Transverse colon (tissue), 4 donors: ENCODE data around the gene GIMAP2. TPM values are rescaled to one million over a fixed set of nuclear protein-coding genes. Genes with fewer than 3 reads are reported as not detected.
A peak's percentile ranks its signal among the peaks of the same experiment; 100 is the strongest.

Source experiments
- DNase-seq: peaks from one replicate; pipeline ENCODE4 v3.0.0-alpha.2; 2019
- H3K27ac ChIP-seq, 4 donors: fragments of 200-600 bp; sonication (generic); 2 replicates each; pipeline ENCODE4 v1.5.1; 2016 to 2018; ENCODE audit warnings: inconsistent platforms in 4 of 4
- H3K27me3 ChIP-seq: fragments of 200-600 bp; sonication (generic); 2 replicates; pipeline ENCODE4 v1.5.1; 2017; ENCODE audit warnings: inconsistent platforms
- H3K36me3 ChIP-seq, 4 donors: fragments of 200-600 bp; sonication (generic); 2 replicates each; pipeline ENCODE4 v1.5.1; 2017 to 2019; ENCODE audit warnings: inconsistent platforms in 4 of 4
- H3K4me1 ChIP-seq, 4 donors: fragments of 200-600 bp; sonication (generic); 2 replicates each; pipeline ENCODE4 v1.5.1; 2017 to 2020; ENCODE audit warnings: inconsistent platforms in 4 of 4
- H3K4me3 ChIP-seq, 4 donors: fragments of 200-600 bp; sonication (generic); 1 replicate in 1 of 4; 2 replicates in 3 of 4; pipeline versions ENCODE4 v1.5.1 to v1.6.1; 2017 to 2019; ENCODE audit warnings: inconsistent platforms in 4 of 4
- H3K9me3 ChIP-seq, 2 donors: fragments of 200-600 bp; sonication (generic); 2 replicates each; pipeline ENCODE4 v1.5.1; 2017 to 2019; ENCODE audit warnings: inconsistent platforms in 2 of 2
- CTCF ChIP-seq, 5 experiments: fragments of 200-600 bp in 3 of 5; fragments of 450-650 bp in 2 of 5; sonication (generic) in 3 of 5; IDR thresholded peaks; 1 replicate in 2 of 5; 2 replicates in 3 of 5; pipeline ENCODE4 v1.5.1; 2016 to 2017; ENCODE audit warnings: antibody characterized with exemption in 5 of 5, inconsistent platforms in 3 of 5, mild to moderate bottlenecking in 2 of 5, moderate library complexity in 1 of 5
- EP300 ChIP-seq: sonication (generic); formaldehyde crosslinking; IDR thresholded peaks from one replicate; pipeline ENCODE4 v1.6.1; 2017; ENCODE audit warnings: antibody characterized with exemption, low read depth
- POLR2A ChIP-seq: fragments of 450-650 bp; IDR thresholded peaks from one replicate; pipeline ENCODE4 v1.6.1; 2016; ENCODE audit warnings: antibody characterized with exemption, mild to moderate bottlenecking, moderate library complexity
- POLR2AphosphoS5 ChIP-seq, 3 donors: sonication (generic); formaldehyde crosslinking; IDR thresholded peaks; one replicate each; pipeline ENCODE4 v1.6.1; 2016; ENCODE audit warnings: antibody characterized with exemption in 3 of 3
- WGBS, 2 donors: methylation state at CpG; one replicate each; pipeline ENCODE4 v1.1.5; 2018; ENCODE audit warnings: low coverage in 1 of 2; 5-methylcytosine and 5-hydroxymethylcytosine counted together
- in situ Hi-C, 4 donors: fragments of 200-750 bp; cut with MboI; loops; one replicate each; pipeline versions ENCODE4 v1.15.0 to v1.15.1; 2017; ENCODE audit warnings: low sequenced_read_pairs in 3 of 4, low pct_ligation_motif_present in 1 of 4, low pct_unique_long_range_greater_than_20kb in 1 of 4
- intact Hi-C: fragments of 100-400 bp; cut with DNase I; formaldehyde crosslinking; loops from one replicate; pipeline ENCODE4 v1.15.1; 2023; ENCODE audit warnings: low total_unique reads
- total RNA-seq, 4 donors: library from RNA; depleted of rRNA; stranded (reverse); fragments of >200 nt; gene quantifications; one replicate each; pipeline ENCODE4 v1.1.0, GENCODE V29; 2016

GIMAP2 gene
- total RNA-seq, 4 donors from 2014 or later: 4.5 to 16.2 TPM; not detected in 2

DNA sequence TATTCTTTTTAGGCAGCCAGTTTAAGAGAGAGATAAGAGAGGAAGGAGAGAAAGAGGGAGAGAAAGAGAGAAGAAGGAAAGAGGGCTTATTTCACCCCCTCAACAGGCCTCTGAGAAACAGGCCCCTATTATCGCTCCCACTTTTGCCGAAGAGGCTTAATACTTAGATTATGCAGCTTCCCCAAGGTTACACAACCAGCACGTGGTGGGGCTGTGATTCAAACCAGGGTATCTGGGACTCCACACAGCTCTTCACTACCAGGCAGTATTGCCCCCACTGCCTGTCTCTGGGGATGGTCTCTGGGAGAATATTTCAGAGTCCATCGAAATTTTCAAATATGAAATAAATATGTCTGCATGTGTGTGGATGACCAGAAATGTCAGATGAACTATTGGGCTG is 33.9 kb downstream of the GIMAP2 start:
- 84 to 94% methylated on average over 2 to 4 of the region's 4 CpGs for WGBS, 2 donors
- DNase-seq: no peak
- Histone ChIP-seq H3K4me3 (no peak overlapping the region), H3K27ac (no peak overlapping the region), H3K36me3 (no peaks in the 10 kb centered on the region), H3K9me3 (no peaks in the 10 kb centered on the region), H3K27me3 (no peaks in the 10 kb centered on the region), H3K4me1 (no peaks in the 10 kb centered on the region)
- in situ Hi-C loops: no loop called here
- TF ChIP-seq POLR2AphosphoS5 (IDR thresholded peaks at IDR 0.05): no peak
- TF ChIP-seq POLR2A: no peak
- no peak for TF ChIP-seq EP300
- TF ChIP-seq CTCF (IDR thresholded peaks at IDR 0.05): no peak
- intact Hi-C loops: no loop called here

DNA sequence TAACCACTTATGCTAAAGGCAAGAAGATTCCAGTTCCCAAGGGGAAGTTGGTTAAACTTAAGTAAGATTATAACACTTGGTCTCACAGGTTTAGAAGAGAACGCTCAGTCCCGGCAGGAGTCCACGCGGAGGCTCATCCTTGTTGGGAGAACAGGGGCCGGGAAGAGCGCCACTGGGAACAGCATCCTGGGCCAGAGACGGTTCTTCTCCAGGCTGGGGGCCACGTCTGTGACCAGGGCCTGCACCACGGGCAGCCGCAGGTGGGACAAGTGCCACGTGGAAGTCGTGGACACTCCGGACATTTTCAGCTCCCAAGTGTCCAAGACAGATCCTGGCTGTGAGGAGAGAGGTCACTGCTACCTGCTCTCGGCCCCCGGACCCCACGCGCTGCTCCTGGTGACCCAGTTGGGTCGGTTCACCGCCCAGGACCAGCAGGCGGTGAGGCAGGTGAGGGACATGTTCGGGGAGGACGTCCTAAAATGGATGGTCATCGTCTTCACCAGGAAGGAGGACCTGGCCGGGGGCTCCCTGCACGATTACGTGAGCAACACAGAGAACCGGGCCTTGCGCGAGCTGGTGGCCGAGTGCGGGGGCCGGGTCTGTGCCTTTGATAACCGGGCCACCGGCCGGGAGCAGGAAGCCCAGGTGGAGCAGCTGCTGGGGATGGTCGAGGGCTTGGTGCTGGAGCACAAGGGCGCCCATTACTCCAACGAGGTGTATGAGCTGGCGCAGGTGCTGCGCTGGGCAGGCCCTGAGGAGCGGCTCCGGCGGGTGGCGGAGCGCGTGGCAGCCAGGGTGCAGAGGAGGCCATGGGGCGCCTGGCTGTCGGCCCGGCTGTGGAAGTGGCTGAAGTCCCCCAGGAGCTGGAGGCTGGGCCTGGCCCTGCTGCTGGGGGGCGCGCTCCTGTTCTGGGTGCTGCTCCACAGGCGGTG is 34.7 kb downstream of the GIMAP2 start:
- in situ Hi-C loops (no loop called here), intact Hi-C loops (no loop called here)
- no peaks in the 10 kb centered on the region for H3K36me3 ChIP-seq
- H3K27me3 ChIP-seq: no peaks in the 10 kb centered on the region
- H3K9me3 ChIP-seq: no peaks in the 10 kb centered on the region
- 92 to 95% methylated on average over 6 to 49 of the region's 52 CpGs for WGBS, 2 donors
- DNase-seq: no peak
- H3K27ac ChIP-seq: peak overlapping the region in 1 of 4 donors; percentile 1
- no peaks in the 10 kb centered on the region for H3K4me1 ChIP-seq
- TF ChIP-seq POLR2AphosphoS5 (IDR thresholded peaks at IDR 0.05): no peak
- H3K4me3 ChIP-seq: no peak overlapping the region

DNA sequence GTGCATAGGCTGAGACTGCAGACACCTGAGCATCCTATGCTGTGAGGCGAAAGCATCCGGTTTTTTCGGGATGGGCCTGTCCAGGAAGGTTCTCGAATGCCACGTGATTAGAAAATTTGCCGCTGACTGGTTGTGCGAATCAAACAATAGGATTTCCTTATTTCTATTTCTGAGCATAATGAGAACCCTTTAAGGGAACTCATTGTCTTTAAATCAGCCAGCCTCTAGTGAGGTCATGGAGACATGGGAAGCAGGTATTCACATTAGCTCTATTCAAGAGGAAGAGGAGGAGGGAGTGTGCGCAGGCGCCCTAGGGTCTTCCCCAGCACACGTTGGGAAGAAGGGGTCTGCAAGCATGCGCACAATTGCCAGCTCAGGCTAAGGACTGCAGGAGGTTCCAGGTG is 36.5 kb downstream of the GIMAP2 start:
- Histone ChIP-seq H3K27ac (no peak overlapping the region), H3K4me3 (no peak overlapping the region), H3K4me1 (no peaks in the 10 kb centered on the region), H3K36me3 (no peaks in the 10 kb centered on the region), H3K27me3 (no peaks in the 10 kb centered on the region), H3K9me3 (no peaks in the 10 kb centered on the region)
- DNase-seq: no peak
- TF ChIP-seq EP300 (no peak), POLR2A (no peak), POLR2AphosphoS5 (IDR thresholded peaks at IDR 0.05) (no peak), CTCF (IDR thresholded peaks at IDR 0.05) (no peak)
- 87 to 97% methylated on average over 6 to 11 of the region's 11 CpGs for WGBS, 2 donors
- intact Hi-C loops (no loop called here), in situ Hi-C loops (no loop called here)

DNA sequence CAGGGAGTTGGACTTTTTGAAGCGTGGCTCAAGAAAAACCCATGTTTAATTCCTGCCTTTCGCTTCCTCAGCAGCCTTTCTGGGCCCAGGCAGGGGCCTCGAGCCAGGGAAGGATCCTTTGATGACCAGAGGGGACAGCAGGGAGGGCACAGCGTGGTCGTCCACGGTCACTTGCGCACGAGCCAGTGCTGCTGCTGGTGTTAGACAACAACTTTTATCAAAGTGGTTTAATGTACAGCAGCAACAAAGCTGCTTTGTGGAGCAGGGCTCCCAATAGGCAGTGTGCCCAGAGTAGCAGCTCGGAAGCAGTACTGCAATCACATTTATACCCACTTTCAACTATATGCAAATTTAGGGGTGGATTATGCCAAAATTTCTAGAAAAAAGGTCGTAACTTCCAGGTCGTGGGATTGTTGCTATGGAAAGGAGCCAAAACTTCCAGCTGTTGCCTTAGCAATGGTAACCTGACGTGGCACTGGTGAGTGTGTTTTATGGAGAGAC is 37.0 kb downstream of the GIMAP2 start:
- 48 to 63% methylated on average over 3 to 12 of the region's 12 CpGs for WGBS, 2 donors
- H3K9me3 ChIP-seq: peaks cover 0 to 4% of the 10 kb centered on the region in 2 donors
- no peaks in the 10 kb centered on the region for H3K27me3 ChIP-seq
- no peak for TF ChIP-seq CTCF (IDR thresholded peaks at IDR 0.05)
- no peaks in the 10 kb centered on the region for H3K36me3 ChIP-seq
- intact Hi-C loops: no loop called here
- DNase-seq: no peak
- no peak overlapping the region for H3K27ac ChIP-seq
- H3K4me1 ChIP-seq: no peaks in the 10 kb centered on the region
- H3K4me3 ChIP-seq: no peak overlapping the region
- in situ Hi-C loops: no loop called here
